HG02759 (cell line): ENCODE data around the gene ZNF185.

Experiments
- ATAC-seq: cut with Tn5 transposase; IDR thresholded peaks from one replicate; pipeline ENCODE4 v1.9.1; 2021; ENCODE audit warnings: mild to moderate bottlenecking, moderate library complexity; ENCODE audit not compliant: unreplicated experiment

The ZNF185 gene

GRCh38 chrX:152915541-152916241, 17.8 kb downstream of the ZNF185 start:
- ATAC-seq = peak; percentile 96

DNA sequence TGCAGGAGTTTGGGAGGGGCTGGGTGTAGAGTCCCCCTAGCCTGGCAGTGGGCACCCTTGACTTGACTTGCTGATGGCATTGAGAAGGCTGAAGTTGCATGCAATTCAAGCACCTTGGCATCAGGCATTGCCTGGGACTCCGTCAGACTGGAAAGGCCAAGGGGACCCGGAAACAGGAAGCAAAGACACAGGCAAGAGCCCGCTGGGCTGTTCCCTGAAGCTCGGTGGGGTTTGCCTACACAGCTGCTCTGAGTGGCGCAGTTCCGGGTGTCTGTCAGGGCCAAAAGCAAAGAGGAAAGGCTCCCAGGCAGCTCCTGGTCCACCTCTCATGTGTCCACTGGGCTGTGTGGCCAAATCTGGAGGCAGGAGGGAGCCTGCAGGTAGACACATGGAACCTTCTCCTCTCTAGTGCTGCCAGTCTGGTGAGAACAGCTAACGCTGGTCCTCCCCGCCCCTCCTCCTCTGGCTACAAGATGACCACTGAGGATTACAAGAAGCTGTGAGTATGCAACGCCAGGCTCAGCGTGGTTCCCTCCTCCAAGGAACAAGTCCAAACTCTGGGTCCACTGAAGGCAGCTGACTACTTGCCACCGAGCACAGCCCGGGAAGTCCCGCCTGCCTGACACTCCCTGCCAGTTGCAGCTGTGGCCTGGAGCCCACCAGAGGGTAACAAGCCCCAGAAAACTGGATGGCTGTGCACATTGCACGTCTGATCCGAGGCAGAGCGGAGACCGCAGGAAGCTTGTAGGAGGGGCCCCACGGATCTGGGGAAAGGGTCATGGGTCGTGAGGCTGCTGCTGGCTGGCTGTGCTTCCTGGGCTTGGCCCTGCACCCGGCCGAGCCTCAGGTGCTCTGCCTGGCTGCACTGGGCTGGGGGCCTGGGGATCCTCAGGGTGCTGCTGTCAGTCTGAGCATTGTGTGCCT, 20.1 kb downstream of the ZNF185 start:
- no peak for ATAC-seq

DNA sequence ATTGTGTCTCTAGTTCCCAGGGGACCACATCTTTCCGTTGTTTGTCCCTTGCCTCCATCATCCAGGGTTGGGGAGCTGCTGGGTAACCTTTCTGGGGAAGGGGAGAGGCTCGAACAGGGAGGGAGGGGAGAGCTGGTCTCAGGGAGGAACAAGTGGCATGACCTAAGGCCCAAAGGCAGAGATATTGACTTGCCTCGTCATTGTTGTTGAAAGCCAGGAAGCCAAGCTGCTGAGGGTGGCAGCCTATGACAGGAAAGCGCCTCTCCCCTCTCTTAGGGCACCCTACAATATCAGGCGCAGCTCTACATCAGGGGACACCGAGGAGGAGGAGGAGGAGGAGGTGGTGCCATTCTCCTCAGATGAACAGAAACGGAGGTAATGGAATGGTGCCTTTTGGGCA, 20.8 kb downstream of the ZNF185 start:
- ATAC-seq = no peak

DNA sequence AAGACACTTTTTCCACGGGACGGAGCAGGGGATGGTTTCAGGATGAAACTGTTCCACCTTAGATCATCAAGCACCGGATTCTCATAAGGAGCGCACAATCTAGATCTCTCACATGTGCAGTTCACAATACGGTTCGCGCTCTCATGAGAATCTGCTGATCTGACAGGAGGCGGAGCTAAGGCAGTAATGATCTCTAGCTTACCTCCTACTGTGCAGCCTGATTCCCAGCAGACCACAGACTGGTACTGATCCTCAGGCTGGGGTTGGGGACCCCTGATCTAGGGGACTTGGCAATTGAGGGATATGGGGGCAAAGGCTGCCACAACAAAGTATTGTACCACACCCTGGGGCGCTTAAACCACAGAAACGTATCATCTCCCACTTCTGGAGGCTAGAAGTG, 25.7 kb downstream of the ZNF185 start:
- no peak for ATAC-seq

DNA sequence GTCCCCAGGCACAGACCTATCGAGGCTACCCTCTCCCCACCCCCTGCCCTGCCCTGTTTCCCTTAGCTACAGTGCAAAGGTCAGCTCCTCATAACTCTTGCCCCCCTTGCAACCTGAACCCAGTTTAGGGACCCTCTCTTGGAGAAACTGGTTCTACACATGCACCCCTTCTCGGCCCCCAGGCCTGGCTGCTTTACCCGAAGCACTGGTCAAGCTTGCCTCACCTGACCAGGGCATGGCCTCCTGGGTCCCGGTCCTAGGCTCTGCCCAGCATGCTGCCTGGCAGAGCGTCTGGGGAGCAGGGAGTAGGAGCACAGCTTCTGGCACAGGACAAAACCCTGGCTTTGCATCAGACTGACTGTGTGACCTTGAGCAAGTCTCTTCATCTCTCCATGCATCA, 28.0 kb downstream of the ZNF185 start:
- ATAC-seq = no peak

- peak; percentile 82 for ATAC-seq
Observed at GRCh38 chrX:152926279-152926678, 28.4 kb downstream of the ZNF185 start.

DNA sequence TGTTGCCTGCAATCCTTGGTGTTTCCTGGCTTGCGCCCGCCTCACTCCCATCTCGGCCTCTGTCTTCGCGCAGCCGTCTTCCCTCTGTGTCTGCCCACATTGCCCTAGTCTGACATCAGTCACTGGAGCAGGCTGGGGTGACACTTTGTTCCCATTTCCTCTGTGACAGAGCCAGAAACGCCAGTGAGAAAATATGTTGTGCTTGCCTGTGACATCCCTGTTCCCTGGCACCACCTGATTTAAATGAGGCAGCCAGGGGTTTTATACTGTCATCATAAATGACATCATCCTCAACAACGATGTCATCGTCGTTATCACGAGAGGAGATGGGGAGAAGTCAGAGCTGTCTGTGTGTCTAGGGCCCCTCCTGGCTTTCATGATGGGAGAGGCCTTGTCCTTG, 29.1 kb downstream of the ZNF185 start:
- ATAC-seq = no peak

DNA sequence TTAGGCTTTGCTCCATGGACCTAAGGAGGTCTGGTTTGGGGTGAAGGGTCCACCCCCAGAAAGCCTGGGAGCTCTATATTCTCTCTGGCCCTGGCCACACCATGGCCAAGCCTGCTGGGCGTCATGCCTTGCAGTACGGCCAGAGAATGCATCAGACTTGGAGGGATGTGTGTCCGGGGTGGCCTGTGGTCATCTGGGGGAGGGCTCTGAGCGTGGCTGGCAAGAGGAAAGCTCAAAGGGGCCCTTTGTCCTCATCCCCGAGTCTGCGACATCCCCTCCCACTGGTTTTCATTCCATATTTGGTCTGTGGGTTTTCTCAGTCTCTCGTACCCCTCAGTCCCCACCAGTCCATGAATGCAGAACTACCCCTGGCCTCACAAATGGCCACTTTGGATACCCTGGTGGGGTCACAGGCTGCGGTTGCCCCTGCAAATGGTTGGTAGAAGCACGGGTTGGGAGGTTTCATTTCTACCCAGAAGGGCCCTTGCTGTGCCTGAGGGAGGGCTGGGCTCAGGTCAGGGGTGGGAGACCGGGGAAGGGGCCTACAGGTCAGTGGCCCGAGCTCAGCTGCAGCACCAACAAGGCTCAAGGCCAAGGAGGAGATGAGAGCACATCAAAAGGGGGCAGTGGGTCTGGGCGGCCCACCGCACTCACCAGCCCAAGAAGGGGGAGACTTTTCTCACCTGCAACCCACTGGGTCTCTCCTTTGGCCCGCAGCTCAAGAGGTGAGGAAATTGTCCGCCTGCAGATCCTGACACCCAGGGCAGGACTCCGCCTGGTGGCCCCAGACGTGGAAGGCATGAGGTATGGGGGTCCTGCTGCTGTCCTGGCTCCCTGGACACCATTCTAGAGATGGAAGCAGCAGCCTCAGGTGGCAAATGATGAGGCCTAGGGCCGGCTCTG, 30.2 kb downstream of the ZNF185 start:
- no peak for ATAC-seq

GRCh38 chrX:152928761-152929400, 31.0 kb downstream of the ZNF185 start:
- ATAC-seq = no peak

DNA sequence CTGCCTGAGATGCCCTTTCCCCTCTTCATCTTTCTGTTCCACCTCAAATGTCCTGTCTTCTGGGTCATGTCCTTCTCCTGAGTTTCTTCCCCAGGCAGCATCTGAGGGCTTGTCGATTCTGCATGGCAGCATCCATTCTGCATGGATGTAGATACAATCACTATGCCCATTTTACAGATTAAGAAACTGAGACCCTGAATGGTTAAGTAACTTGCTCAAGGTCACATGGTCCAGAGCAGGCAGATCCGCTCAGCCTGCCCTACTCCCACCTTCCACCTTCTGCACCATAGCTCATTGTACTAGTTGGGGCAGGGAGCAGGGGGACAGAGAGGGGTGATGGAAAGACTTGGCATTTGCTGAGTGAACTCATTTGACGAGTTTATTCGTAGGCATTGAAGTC, 32.0 kb downstream of the ZNF185 start:
- ATAC-seq = no peak

DNA sequence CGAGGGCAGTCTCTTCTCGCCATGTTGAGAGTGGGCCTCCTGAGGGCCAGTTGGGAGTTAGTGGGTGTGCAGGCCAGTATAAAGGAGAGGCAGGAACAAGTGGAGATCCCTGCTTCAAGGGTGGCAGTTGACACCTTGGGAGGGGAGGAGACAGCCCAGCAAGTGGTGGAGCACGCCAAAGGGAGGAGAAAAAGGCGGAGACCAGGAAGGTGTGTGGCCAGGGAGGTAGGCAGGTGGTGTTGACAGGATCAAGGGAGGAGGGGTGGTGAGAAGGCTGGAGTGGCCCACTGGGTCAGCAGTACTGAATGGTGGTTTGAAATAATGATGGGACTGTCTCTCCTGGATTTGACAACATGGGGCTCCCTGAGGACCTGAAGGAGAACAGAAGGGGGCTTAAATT, 32.6 kb downstream of the ZNF185 start:
- no peak for ATAC-seq

GRCh38 chrX:152932144-152932543, 34.3 kb downstream of the ZNF185 start:
- no peak for ATAC-seq

GRCh38 chrX:152932598-152933175, 34.8 kb downstream of the ZNF185 start:
- ATAC-seq = no peak

- no peak for ATAC-seq
Observed at GRCh38 chrX:152936306-152936705, 38.4 kb downstream of the ZNF185 start.

DNA sequence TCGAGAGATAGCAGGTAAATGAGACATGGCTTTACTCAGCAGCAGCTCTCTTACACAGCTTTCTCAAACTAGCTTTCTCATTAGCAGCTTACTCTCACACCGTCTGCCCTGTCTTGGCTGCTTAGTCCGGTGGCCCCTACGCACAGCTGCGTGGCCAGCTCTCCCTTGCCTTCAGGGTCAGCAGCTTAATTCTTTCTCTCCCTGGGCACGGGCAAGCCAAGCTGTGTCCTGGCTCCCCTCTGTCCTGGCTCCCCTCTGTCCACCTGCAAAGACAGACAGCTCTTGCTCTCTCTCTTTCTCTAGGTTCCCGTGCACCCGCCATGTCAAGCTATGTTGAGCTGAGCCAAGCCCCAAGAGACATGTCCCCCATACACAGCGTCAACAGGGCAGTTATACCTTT, 39.4 kb downstream of the ZNF185 start:
- no peak for ATAC-seq

GRCh38 chrX:152941328-152942076, 43.6 kb downstream of the ZNF185 start:
- peak; percentile 92 for ATAC-seq

- no peak for ATAC-seq
Observed at GRCh38 chrX:152942077-152942442, 44.2 kb downstream of the ZNF185 start.

GRCh38 chrX:152943826-152944225, 46.0 kb downstream of the ZNF185 start:
- ATAC-seq = no peak
